GM21381 (cell line): ENCODE measurements around the gene FAS.

ENCODE experiments used
- ATAC-seq: cut with Tn5 transposase; IDR thresholded peaks from one replicate; pipeline ENCODE4 v1.9.1; 2021; ENCODE audit warnings: mild to moderate bottlenecking, moderate library complexity; ENCODE audit not compliant: unreplicated experiment

Gene FAS

GRCh38 chr10:88971221-88972061, 19.2 kb upstream of the FAS start:
- ATAC-seq: no peak

- ATAC-seq: no peak
These were observed 16.6 kb upstream of the FAS start for GRCh38 chr10:88974012-88974411.

- no peak for ATAC-seq
These were observed 15.9 kb upstream of the FAS start for GRCh38 chr10:88974446-88975376.

DNA sequence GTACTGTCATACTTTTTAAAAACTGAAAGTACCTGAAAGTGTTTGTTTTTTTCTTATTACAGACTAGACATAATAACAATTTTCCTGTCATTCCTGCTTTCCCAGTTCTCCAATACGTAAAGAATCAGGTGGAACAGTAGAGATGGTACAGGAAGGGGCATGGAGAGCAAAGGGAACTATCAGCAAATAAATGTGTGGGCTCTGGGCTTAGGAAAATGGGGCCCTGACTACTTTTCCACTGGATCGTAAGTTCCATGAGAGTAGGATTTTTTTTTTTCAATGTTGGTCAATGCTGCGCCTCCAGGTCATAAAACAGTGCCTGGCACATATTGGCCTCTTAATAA, 15.2 kb upstream of the FAS start:
- no peak for ATAC-seq

DNA sequence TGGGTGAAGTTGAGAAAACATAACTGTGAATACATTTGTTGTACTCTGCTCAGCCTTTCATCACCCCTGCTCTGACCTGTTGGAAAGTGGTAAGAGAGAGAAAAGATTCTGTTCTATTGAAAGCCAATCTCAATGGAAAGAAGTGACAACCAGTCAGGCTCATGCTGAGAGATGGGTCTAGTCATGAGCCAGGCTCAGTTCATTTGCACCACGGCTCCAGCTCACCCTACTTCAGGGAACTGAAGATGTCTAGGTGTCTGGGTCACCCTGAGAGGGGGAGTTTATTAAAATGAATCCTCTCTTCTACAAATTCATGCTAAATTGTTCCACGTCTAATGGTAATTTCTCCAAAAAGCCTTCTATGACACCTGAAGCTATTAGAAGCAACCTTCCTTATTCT, 12.1 kb upstream of the FAS start:
- no peak for ATAC-seq

- no peak for ATAC-seq
These were observed 11.4 kb upstream of the FAS start for GRCh38 chr10:88979153-88979562.

DNA sequence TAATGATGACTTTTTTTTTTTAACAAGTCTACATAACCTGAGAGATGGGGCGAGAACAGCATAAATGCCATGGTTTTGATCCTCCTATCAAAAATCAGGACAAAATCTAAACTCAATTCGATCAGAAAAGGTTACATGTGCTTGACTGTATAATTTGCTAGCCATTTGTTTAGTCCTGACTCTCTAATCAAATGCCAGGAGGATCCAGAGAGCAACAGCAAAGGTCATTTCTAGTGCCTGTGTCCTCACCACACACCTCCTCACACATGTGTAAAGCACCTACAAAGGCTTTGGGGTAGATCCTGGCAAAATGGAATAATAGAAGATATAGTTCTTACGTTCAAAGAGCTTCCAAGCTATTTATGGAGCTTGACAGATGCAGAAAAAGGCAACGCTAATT, 11.0 kb upstream of the FAS start:
- no peak for ATAC-seq

DNA sequence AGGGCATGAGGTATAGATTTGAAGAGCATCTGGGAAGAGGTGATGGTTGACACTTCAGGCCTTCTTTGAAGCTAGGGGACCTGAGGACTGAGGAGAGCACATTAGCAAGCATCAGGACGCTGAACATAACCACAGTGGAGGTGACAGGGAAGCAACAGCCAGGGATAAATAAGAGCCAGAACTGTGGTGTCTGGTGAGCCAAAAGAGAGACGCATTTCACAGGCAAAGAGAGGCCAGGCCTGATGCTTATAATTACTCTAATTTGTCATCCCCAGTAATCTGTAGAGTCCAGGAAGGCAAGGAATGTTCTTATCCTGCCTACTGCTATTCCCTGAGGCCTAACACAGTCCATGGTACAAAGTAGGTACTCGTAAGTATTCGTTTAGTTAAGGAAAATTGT, 10.4 kb upstream of the FAS start:
- ATAC-seq: no peak

- ATAC-seq: no peak
These were observed 9.8 kb upstream of the FAS start for GRCh38 chr10:88980800-88981199.

- no peak for ATAC-seq
These were observed 9.2 kb upstream of the FAS start for GRCh38 chr10:88981435-88981834.

- no peak for ATAC-seq
These were observed 8.2 kb upstream of the FAS start for GRCh38 chr10:88982366-88982765.

DNA sequence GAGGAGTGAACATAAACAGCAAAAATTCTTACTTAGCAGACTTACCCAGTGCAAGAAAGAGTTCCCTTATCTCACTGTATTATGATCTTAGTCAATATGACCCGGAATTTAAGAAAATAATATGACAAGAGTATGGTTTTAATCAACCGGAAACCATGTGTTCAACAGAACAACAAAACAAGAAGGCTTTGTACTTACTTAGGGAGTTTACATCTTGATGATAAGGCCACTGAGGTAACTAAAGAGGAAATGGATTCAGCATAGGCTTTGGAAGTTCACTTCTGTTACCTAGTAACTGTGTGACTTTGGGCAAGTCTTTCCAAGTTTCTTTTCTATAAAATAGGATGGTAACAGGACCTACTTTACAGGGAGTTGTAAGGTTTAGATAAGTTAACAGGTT, 7.4 kb upstream of the FAS start:
- no peak for ATAC-seq

DNA sequence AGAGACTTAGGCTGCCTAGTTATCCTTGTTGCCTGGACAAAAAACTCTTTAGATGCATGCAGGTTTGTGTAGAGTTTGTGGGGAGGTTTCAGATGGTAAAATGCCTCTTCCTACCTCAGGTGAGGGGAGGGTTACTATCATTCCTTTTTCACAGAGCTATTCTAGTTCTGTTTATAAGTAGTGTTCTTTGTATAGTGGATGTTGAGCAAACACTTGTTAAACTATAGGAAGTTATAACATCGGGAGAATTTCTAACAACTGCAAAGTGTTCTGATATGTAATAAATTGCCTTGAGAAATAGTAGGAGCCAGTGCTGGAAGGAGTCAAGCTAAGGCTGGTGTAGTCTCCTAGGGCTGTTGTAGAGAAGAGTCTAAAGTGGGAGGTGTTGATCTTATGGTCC, 6.7 kb upstream of the FAS start:
- no peak for ATAC-seq

- no peak for ATAC-seq
These were observed 6.1 kb upstream of the FAS start for GRCh38 chr10:88984525-88984924.

DNA sequence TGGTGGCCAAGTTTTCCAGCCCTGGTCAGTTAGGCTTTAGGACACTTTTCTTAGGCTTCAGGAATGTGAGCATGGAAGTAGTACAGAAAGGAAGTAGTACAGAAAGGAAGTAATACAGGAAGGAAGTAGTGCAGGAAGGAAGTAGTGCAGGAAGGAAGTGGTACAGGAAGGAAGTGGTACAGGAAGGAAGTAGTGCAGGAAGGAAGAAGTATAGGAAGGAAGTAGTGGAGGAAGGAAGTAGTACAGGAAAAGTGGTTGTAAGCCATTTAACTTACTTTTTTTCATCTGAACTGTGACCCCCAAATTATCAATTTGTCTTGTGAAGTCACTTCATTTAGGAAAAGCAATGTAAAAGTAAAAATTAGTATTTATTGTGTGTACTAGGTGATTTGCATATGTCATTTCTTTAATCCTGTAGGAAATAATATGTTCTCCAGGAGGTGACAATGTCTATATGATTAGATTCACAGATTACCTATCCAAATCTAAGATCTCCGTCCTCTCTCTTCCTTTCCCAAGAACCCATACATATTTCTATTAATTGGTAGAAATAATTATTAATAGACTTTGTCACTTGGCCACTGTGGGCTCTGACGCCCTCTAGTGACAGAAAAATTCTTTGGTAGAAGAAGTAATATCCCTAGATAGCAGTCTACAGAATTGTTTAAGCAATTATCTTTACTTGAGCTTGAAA, 3.9 kb upstream of the FAS start:
- ATAC-seq: no peak

DNA sequence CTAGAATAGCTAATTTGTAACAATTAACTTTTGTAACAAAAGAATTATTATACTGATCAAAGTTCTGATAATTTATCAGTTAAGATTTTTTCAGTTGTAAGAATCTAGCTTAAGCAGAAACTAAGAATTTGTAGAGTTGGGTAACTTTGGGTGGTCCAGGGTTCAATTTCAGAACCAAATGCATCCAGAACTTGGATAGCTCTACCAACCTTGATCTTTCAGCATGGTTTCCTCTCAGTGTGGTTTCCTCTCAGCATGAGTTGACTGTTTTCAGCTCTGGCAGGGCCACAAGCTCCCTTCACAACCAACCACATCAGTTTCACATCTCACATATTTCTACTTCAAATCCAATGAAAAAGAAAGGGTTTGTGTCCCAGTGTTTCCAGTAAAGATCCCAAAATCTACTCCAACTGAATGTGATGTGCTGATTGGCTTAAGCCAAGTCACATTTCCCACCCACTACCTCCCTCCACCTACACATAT, 3.3 kb upstream of the FAS start:
- ATAC-seq: no peak

- no peak for ATAC-seq
These were observed 2.8 kb upstream of the FAS start for GRCh38 chr10:88987840-88988239.

GRCh38 chr10:88989423-88989822, 1.2 kb upstream of the FAS start:
- ATAC-seq: no peak

- no peak for ATAC-seq
These were observed 694 bp upstream of the FAS start for GRCh38 chr10:88989824-88990383.

- no peak for ATAC-seq
These were observed 732 bp downstream of the FAS start for GRCh38 chr10:88991161-88991898.
